CD4-positive, alpha-beta T cell (primary cell): ENCODE results near the gene SHANK3. TPM values are rescaled to one million over a fixed set of nuclear protein-coding genes. Genes with fewer than 3 reads are reported as not detected.

Source experiments
- ATAC-seq: fragments of 200-7000 bp; cut with Tn5 transposase; one replicate; pipeline ENCODE4 v1.10.0; 2022; ENCODE audit warnings: mild to moderate bottlenecking; ENCODE audit not compliant: poor library complexity
- CTCF ChIA-PET: fragments of 350-600 bp; sonication (Branson Sonifier 250); formaldehyde crosslinking; loops from one replicate; lab custom pipeline; 2021; ENCODE audit warnings: antibody characterized with exemption, inconsistent platforms; lab: Charles Lee
- POLR2A ChIA-PET: fragments of 350-600 bp; sonication (Branson Sonifier 250); formaldehyde crosslinking; loops from one replicate; lab custom pipeline; 2021; ENCODE audit warnings: antibody characterized with exemption, inconsistent platforms; lab: Charles Lee
- DNase-seq, 14 experiments: peaks; one replicate each; pipeline ENCODE4 v3.0.0-alpha.2; 2013 to 2020; ENCODE audit warnings: mixed read lengths in 2 of 14
- H3K27ac ChIP-seq, 2 donors: one replicate each; pipeline versions ENCODE4 v1.5.1 to v1.7.0; 2013; ENCODE audit warnings: low read length in 2 of 2, low read depth in 1 of 2, mild to moderate bottlenecking in 1 of 2
- H3K27me3 ChIP-seq, 2 experiments: 1 replicate in 1 of 2; 2 replicates in 1 of 2; pipeline versions ENCODE4 v1.6.1 to v1.7.0; 2013; ENCODE audit warnings: low read length in 2 of 2, control low read depth in 1 of 2, mild to moderate bottlenecking in 1 of 2, moderate library complexity in 1 of 2; ENCODE audit not compliant: insufficient read depth in 2 of 2, control insufficient read depth in 1 of 2
- H3K36me3 ChIP-seq: one replicate; pipeline ENCODE4 v1.6.1; 2013; ENCODE audit warnings: low read length, control low read depth; ENCODE audit not compliant: insufficient read depth
- H3K4me1 ChIP-seq: one replicate; pipeline ENCODE4 v1.6.1; 2013; ENCODE audit warnings: low read length, control low read depth; ENCODE audit not compliant: insufficient read depth
- H3K4me3 ChIP-seq: one replicate; pipeline ENCODE4 v1.5.1; 2013; ENCODE audit warnings: mild to moderate bottlenecking, low read length, moderate library complexity
- H3K9me3 ChIP-seq, 2 experiments: 1 replicate in 1 of 2; 2 replicates in 1 of 2; pipeline versions ENCODE4 v1.6.1 to v1.7.0; 2013; ENCODE audit warnings: low read length in 2 of 2, mild to moderate bottlenecking in 2 of 2, control low read depth in 1 of 2, moderate library complexity in 1 of 2; ENCODE audit not compliant: control insufficient read depth in 1 of 2, insufficient read depth in 1 of 2
- H3K27ac Mint-ChIP-seq: one replicate; pipeline ENCODE4 v1.8.0; 2020; ENCODE audit warnings: mixed read lengths
- H3K27me3 Mint-ChIP-seq: one replicate; pipeline ENCODE4 v1.8.0; 2021; ENCODE audit warnings: mixed read lengths
- H3K36me3 Mint-ChIP-seq: one replicate; pipeline ENCODE4 v1.8.0; 2021; ENCODE audit warnings: low read depth, mixed read lengths
- H3K4me1 Mint-ChIP-seq: one replicate; pipeline ENCODE4 v1.8.0; 2021; ENCODE audit warnings: low read depth, mixed read lengths
- H3K4me3 Mint-ChIP-seq: one replicate; pipeline ENCODE4 v1.8.0; 2020; ENCODE audit warnings: mild to moderate bottlenecking, mixed read lengths
- H3K9me3 Mint-ChIP-seq: one replicate; pipeline ENCODE4 v1.8.0; 2020; ENCODE audit warnings: mixed read lengths
- intact Hi-C, 2 experiments: fragments of 100-400 bp; cut with DNase I in 1 of 2; cut with micrococcal nuclease in 1 of 2; formaldehyde crosslinking; loops; one replicate each; pipeline versions ENCODE4 v1.15.1 to v1.9.0; 2023 to 2025; cut with DNase I, micrococcal nuclease
- total RNA-seq, 174 experiments: library from RNA in 2 of 174; stranded (reverse) in 2 of 174; gene quantifications; one replicate each; pipeline ENCODE4 v1.2.3 and lab custom pipeline; 2021 to 2026
- TF ChIP-seq, protein P1 (sequence below): fragments of 200-600 bp; IDR thresholded peaks from one replicate; pipeline ENCODE4 v1.8.0; 2022; ENCODE audit warnings: antibody characterized with exemption, mild to moderate bottlenecking

The SHANK3 gene
- total RNA-seq, 2 experiments from 2014 or later: not detected

DNA sequence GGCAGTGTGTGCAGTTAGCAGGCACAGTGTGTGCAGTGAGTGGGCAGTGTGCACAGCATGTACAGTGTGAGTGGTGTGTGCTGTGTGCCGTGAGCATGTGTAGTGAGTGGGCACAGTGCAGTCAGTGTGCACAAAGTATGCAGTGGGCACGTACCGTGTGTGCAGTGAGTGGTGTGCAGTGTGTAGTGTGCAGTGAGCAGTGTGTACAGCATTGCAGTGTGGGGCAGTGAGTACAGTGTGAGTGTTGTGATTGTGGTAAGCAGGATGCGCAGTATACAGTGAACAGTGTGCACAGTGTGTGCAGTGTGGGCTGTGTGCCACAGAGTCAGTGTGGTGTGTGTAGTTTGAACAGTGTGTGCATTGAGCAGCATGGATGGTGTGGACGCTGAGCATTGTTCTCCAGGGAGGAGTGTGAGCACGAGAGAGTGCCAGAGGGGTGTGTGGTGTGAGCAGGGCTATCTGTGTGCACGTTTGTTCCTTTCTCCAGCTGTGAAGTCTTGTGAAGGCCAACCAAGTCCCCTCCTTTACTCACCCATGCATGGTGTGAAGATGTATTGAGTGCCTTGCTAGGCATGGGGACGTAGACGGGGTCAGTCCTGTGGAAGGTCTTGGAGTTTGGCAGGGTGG is 3.0 kb downstream of the SHANK3 start:
- peaks cover 16% of the 10 kb centered on the region for H3K4me1 Mint-ChIP-seq
- no peak overlapping the region for H3K27ac Mint-ChIP-seq
- ChIA-PET CTCF (no interaction called here), POLR2A (no interaction called here)
- no peak overlapping the region for H3K27ac ChIP-seq
- peaks cover 29 to 33% of the 10 kb centered on the region in 2 experiments for H3K27me3 ChIP-seq
- H3K36me3 Mint-ChIP-seq: no peaks in the 10 kb centered on the region
- H3K4me1 ChIP-seq: peaks cover 24% of the 10 kb centered on the region
- H3K9me3 ChIP-seq: peaks cover 0 to 18% of the 10 kb centered on the region in 2 experiments
- H3K27me3 Mint-ChIP-seq: peaks cover 45% of the 10 kb centered on the region
- H3K4me3 ChIP-seq: no peak overlapping the region
- no peaks in the 10 kb centered on the region for H3K9me3 Mint-ChIP-seq
- peak overlapping the region; percentile 66 for H3K4me3 Mint-ChIP-seq
- ATAC-seq (no peak), DNase-seq (no peak)
- TF ChIP-seq, protein P1, sequence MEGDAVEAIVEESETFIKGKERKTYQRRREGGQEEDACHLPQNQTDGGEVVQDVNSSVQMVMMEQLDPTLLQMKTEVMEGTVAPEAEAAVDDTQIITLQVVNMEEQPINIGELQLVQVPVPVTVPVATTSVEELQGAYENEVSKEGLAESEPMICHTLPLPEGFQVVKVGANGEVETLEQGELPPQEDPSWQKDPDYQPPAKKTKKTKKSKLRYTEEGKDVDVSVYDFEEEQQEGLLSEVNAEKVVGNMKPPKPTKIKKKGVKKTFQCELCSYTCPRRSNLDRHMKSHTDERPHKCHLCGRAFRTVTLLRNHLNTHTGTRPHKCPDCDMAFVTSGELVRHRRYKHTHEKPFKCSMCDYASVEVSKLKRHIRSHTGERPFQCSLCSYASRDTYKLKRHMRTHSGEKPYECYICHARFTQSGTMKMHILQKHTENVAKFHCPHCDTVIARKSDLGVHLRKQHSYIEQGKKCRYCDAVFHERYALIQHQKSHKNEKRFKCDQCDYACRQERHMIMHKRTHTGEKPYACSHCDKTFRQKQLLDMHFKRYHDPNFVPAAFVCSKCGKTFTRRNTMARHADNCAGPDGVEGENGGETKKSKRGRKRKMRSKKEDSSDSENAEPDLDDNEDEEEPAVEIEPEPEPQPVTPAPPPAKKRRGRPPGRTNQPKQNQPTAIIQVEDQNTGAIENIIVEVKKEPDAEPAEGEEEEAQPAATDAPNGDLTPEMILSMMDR: no peak
- no peaks in the 10 kb centered on the region for H3K36me3 ChIP-seq
- intact Hi-C loops: no loop called here

- Histone ChIP-seq H3K4me1 (peaks cover 24% of the 10 kb centered on the region), H3K27ac (no peak overlapping the region), H3K9me3 (peaks cover 0 to 18% of the 10 kb centered on the region in 2 experiments), H3K27me3 (peaks cover 29 to 32% of the 10 kb centered on the region in 2 experiments), H3K36me3 (no peaks in the 10 kb centered on the region), H3K4me3 (no peak overlapping the region)
- Mint-ChIP-seq H3K27ac (no peak overlapping the region), H3K9me3 (no peaks in the 10 kb centered on the region), H3K27me3 (peaks cover 40% of the 10 kb centered on the region), H3K4me1 (peaks cover 16% of the 10 kb centered on the region), H3K36me3 (no peaks in the 10 kb centered on the region), H3K4me3 (peak overlapping the region; percentile 66)
- TF ChIP-seq, protein P1: no peak
- intact Hi-C loops: no loop called here
- ChIA-PET CTCF (no interaction called here), POLR2A (no interaction called here)
- no peak for DNase-seq
- no peak for ATAC-seq
Observed at GRCh38 chr22:50676180-50676636, 3.6 kb downstream of the SHANK3 start.

GRCh38 chr22:50676661-50677492 is 4.3 kb downstream of the SHANK3 start:
- H3K4me1 ChIP-seq: peaks cover 24% of the 10 kb centered on the region
- no peaks in the 10 kb centered on the region for H3K36me3 Mint-ChIP-seq
- H3K27ac Mint-ChIP-seq: no peak overlapping the region
- no peak overlapping the region for H3K4me3 ChIP-seq
- H3K36me3 ChIP-seq: no peaks in the 10 kb centered on the region
- no peak overlapping the region for H3K27ac ChIP-seq
- H3K9me3 Mint-ChIP-seq: no peaks in the 10 kb centered on the region
- CTCF ChIA-PET: no interaction called here
- peaks cover 27 to 28% of the 10 kb centered on the region in 2 experiments for H3K27me3 ChIP-seq
- TF ChIP-seq, protein P1: no peak
- peaks cover 33% of the 10 kb centered on the region for H3K27me3 Mint-ChIP-seq
- peak overlapping the region; percentile 25 for H3K4me3 Mint-ChIP-seq
- H3K9me3 ChIP-seq: peaks cover 0 to 15% of the 10 kb centered on the region in 2 experiments
- no peak for DNase-seq
- POLR2A ChIA-PET: no interaction called here
- H3K4me1 Mint-ChIP-seq: peaks cover 16% of the 10 kb centered on the region
- no peak for ATAC-seq
- intact Hi-C loops: no loop called here
